ENCODE results near the gene ORM2.
A peak's percentile ranks its signal among the peaks of the same experiment; 100 is the strongest.

Gene ORM2

DNA sequence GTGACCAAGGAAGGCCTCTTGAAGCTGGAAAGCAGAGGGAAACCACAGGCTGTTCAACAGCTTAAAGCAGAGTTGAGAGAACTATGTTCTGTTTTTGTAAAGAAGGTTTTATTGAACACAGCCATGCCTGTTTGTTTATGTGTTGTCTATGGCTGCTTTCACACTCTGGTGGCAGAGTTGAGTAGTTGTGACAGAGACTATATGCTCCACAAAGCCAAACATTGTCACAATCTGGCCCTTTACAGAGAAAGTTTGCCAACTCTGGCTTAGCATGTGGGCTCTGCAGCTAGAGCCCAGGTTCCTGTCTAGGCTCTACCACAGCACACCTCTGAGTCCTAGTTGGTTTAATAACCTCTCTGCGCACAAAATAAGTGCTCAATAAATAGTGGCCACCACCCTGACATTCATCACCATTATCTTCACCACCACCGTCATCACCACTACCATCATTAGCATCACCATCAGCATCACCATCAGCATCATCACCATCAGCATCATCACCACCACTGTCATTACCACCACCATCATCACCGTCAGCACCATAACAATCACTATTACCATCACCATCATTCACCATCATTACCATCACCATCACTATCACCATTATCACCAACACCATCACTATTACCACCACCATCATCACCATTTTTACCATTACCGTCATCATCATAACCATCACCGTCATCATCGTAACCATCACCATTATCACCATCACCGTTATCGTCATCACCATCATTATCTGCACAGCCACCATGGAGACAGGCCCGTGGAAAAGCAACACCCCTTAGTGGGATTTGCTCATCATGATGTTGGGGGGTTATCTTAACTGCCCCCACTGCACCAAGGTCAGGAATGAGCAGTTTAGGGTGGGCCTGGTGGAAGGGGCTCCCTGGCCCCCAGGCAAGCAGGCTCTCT is 39.8 kb downstream of the ORM2 start:
- DNase-seq (ENCODE audit: low read depth in 1 of 2, low spot score in 1 of 2): no peak

DNA sequence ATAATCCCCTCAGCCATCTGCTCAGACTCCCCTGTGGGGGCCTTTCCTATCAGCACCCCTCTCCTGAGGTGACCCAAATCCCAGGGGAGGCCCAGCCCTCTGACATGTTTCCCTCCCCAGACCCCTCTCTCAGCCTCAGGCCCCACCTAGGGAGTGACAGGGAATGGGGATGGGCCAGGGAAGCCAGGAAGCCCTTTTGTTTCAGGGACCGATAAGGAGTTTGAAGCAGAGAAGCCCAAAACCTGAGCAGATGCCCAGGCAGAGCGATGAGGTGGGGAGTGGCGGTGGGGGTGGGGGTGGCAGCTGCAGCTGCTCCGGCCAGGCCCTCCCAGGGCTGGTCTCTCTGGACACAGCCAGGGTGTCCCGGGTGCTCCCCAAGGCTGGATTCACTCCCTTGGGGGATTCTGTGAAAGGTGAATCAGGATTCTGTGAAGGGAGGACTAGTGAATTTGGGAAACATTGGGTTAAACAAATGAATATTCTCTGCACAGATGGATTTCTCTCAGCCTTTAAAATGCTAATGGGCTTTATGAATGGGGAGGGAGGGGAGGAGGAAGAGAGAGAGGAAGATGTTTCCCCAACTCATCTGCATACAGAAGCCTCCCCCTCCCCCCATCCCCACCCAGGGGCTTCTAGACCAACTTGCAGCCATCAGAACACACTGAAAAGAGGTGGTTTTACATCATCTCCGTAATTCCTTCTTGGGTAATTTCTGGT is 40.7 kb downstream of the ORM2 start:
- DNase-seq (ENCODE audit: low read depth in 1 of 2, low spot score in 1 of 2): no peak

DNA sequence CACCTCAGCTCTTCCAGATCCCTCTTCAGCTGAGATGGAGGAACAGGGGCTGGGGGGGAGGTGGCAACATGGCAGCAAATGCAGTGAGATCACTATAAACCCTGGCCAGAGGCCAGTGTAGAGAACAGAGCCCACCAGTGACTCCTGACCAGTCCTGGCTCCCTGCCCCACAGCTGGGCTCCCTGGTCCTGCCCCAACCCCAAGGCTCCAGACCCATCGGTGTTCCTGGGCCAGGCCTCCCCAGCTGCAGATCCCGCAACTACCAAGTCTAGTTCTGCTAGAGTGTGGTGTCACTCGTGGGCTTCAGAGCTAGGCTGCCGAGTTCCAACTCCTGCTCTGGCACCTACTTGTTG is 41.3 kb downstream of the ORM2 start:
- no peak for DNase-seq (ENCODE audit: low read depth in 1 of 2, low spot score in 1 of 2)

DNA sequence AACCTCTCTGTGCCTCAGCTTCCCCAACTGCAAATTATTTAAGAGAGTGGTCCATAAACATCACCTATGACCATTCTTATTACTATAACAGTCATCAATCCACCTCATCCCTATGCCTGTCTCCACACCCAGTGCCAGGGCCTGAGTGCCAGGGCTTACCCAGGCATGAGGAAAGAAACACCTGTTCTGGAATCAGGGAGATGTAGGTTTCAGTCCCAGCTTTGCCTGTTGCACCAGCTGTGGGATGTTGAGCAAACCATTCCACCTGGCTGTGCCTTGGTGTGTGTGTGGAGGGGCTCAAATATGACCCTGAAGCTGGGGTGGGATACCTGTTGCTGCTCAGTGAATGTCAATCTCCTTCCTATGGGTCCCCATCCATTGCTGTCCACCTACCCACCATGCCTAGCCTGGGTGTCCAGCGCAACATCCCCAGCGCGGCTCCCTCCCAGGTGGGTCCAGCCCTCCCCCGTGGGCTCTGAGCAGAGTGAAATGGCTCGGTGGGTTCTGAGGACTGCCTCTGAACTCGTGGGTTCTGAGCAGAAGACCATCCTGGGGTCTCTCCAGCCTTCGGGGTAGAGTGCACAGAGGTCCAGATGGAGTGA is 41.8 kb downstream of the ORM2 start:
- no peak for DNase-seq (ENCODE audit: low read depth in 1 of 2, low spot score in 1 of 2)

DNA sequence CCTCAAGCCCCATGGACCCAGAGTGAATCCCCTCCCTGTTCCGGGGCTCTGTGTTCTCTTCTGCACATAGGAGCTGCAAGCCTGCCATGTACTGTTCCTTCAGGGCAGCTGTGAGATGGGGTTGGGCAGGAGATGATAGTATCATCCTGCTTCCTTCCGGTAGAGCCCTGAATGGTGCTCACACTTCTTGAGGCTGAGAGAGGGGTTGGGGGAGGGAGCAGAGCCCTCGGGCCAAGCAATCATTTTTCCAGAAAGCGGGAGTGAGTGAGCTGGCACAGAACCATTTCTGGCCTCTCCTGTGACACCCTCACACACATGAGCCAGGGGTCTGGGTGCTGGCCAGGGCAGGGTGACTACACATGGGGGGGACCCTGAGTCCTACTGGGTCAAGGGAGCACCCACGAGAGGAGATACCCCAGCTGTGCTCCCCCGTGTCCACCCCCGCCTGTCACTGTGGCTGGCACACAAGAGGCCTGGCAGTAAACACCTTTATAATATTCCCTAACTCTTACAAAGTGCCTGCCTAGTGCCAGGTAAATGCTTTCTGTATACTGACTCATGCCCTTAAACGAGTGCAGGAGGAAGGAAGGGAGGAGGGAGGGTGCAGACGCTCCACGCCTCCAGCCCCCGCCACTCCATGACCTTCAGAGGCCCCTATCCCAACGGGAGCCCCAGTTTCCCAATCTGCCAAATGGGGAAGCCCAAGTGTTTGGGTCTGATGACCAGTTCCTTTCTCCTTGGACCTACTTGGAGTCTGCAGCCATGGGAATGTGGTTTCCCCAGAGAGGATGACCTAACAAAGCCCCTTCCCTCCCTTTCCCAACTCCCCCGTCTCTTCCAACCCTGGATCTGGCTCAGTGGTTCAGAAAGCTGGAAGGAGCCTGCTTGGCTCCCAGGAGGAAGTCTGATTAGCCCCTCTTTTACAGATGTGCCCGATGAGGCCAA is 42.6 kb downstream of the ORM2 start:
- no peak for DNase-seq (ENCODE audit: low read depth in 1 of 2, low spot score in 1 of 2)

DNA sequence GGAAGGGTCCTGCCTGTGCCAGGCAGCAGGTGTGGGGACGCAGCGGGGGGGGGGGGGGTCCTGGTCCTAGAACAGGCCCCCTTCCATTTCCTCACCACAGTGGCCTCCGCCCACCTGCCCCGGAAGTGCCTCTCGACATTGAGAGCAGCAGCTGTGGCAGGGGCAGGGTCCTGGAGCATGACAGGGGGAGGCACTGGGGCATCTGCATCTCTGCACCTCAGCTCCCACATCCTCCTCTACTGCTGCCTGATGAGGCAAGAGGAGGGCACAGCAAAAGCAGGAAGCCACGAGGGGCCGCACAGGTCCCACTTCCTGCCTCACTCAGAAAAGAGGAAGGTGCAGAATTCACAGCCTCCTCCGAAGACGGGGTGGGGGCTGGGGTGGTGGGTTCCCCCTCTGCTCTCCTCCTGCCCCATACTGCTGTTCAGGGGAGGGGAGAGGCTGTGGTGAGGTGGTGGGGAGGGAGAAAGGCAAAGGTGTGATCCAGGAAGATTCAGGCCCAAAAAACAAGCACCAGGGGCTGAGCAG is 43.3 kb downstream of the ORM2 start:
- peak; percentile 49 to 57 for DNase-seq (ENCODE audit: low read depth in 1 of 2, low spot score in 1 of 2)

DNA sequence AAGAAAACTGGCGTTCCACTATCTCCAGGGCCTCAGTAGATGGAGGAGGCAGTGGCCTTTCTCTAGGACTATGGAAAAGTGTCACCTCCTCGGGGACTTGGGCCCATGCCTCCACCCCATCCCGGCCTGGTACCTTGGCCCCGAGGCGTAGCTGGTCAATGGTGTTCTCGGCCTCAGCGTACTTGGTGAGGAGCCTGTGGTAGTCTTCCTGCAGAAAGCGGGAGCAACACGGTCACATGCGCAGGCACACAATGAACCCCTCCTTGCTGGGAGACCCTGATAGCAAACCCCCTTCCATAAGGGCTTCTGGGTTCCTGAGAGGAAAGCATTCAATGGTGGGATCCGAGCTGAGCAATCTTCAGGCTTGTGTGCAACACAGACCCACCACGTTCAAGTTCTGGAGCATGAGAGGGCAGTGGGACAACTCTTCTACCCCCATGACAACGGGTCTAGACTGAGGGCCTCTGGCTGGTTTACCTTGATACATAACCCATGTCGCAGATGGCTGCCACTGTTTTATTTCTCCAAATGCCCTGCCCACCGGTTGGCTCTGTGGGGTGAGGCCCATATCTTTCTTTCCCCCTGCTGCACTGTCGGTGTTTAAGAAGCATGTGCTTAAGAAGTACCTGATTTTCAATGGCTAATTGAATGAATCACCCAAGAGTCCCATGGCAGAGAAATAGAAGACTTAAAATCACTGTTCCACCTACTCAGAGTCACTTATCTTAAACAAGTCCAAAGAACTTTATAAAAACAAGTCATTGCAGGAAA is 44.5 kb downstream of the ORM2 start:
- no peak for DNase-seq (ENCODE audit: low read depth in 1 of 2, low spot score in 1 of 2)

DNA sequence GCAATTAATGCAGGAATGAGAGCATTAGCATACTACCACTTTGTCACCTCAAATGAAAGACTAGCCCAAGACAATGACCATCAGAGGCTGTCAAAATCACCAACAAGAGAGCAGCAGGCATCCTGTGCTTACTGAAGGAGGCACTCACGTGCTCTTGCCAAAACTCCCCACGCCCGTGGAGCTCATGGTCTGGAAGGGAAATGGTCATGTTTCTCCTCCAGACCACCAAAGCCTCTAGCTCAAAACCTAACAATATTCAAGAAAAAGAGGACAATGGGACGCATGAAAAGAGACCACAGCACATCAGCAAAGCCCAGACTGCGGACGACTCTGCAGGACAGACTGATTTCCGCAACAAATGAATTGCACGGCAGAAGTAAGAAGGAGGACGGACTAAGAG is 45.3 kb downstream of the ORM2 start:
- DNase-seq (ENCODE audit: low read depth in 1 of 2, low spot score in 1 of 2): no peak

DNA sequence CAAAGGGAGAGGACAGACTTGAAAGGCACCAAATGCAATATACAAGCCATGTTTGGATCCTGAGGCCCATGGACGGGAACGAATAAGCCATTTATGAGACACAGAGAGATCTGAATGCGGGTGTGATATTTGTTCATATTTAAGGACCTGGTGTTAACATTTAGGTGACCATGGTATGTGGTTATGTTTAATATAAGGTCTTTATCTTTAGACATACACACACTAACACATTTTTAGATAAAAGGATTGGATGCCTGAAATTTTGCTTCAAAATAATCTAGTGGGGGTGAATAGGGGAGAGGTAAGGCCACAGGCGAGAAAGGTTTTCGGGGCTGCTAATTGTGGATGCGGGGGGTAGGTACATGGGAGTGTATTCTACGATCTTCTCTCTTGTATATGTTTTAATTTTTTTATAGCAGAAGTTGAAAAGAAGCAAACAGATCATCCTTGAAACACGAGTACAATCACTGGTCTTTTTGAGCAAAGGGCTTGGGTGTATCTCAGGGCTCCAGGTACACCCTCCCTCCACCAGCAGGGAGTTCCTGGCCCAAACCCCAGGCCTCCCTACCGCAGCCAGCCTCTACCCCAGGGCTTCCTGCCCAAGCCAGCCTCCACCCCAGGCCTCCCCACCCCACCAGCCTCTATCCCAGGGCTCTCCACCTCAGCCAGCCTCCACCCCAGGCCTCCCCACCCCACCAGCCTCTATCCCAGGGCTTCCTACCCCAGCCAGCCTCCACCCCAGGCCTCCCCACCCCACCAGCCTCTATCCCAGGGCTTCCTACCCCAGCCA is 45.9 kb downstream of the ORM2 start:
- DNase-seq (ENCODE audit: low read depth in 1 of 2, low spot score in 1 of 2): no peak

DNA sequence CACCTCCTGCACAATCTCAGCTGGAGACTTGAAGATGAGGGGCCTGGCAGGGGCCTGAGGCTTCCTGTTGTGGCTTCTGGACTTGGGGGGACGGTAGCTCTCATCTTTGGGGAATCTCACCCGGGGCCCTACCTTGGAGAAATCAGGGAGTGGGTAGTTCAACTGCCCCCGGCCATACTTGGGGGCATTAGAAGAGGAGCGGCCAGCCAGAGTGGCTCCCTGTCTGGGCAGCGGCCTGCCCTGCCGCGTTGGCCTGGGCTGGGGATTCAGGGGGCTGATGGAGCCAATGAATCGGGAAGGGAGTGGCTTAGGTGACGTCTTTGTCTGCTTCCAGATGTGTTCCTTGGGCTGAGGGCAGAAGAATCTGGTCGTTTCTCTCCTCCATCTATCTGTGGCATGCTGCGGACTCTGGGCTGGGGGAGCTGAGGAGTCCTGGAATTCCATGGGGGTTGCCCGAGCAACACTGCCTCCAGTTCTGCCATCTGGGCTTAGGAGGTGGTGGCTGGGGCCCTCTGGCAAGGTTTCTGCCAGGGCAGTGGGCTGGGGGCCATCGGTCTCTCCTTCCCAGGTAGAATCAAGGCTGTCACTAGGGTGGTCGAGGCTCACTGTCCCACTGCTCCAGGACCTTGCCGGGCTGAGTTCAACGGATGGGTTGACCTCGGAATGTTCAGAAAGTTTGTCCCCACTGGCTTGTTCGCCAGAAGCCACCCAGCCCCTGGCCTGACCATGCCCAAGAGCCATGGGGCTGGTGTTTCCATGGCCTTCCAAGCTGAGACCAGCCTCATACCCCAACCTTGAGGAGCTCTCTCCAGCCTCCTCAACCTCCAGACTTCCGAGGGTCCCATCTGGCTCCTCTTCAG is 47.1 kb downstream of the ORM2 start:
- no peak for DNase-seq (ENCODE audit: low read depth in 1 of 2, low spot score in 1 of 2)

DNA sequence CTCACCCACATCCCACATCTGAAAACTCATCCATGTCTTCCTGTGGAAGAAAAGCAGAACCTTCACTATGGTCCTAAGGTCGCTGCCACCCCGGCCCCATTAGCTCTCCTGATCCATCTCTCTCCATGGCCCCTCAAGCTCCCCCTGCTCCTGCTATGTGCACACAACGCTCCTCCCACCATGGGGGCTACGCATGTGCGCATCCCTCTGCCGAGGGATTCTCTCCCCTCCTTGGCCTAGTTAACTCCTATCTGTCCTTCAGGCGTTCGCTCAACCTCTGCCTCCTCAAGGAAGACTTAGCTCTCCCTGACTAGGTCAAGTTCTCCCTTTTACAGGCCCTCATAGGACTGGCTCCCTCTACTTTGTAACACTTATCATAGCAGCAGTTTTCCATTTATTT is 48.3 kb downstream of the ORM2 start:
- DNase-seq (ENCODE audit: low read depth in 1 of 2, low spot score in 1 of 2): no peak

DNA sequence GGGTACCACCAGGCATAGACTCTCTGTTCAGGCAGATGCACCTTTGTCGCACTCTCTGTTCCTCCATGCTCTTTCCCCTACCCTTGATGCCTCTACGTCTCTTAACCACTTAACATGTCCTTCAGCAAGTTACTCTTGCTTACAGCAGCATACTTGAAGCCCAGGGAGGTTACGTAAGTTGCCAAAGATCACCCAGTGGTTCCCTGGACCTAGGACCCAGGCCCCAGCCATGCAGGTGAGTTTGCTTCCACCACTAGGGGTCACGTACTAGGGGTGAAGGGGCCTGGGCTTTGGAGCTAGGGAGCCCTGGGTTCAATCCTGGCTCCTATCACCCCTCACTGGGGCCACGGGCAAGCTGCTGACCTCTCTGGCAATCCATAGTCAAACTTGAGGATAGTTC is 49.2 kb downstream of the ORM2 start:
- no peak for DNase-seq (ENCODE audit: low read depth in 1 of 2, low spot score in 1 of 2)

All from stimulated activated CD4-positive, alpha-beta T cell treated with anti-CD3 and anti-CD28 coated beads, Interleukin-15, amount 100 ng/mL, for 1 hour (primary cell).